Tibial artery (tissue), 4 donors: Measurements from ENCODE around the gene NRP2.

Experiments used
- DNase-seq, 2 donors: peaks; one replicate each; pipeline ENCODE4 v3.0.0-alpha.2; 2019
- H3K27ac ChIP-seq, 2 donors: fragments of 200-600 bp; sonication (generic) in 1 of 2; 1 replicate in 1 of 2; 2 replicates in 1 of 2; pipeline ENCODE4 v1.5.1; 2018 to 2019; ENCODE audit warnings: mild to moderate bottlenecking in 1 of 2
- H3K27me3 ChIP-seq, 2 donors: fragments of 200-600 bp; sonication (generic) in 1 of 2; one replicate each; pipeline versions ENCODE4 v1.5.1 to v1.6.0; 2016 to 2019
- H3K36me3 ChIP-seq, 3 donors: fragments of 200-600 bp; sonication (generic) in 2 of 3; one replicate each; pipeline ENCODE4 v1.5.1; 2016 to 2019; ENCODE audit warnings: mild to moderate bottlenecking in 2 of 3
- H3K4me1 ChIP-seq, 4 donors: fragments of 200-600 bp; sonication (generic) in 2 of 4; 1 replicate in 3 of 4; 2 replicates in 1 of 4; pipeline ENCODE4 v1.5.1; 2016 to 2019
- H3K4me3 ChIP-seq, 2 donors: fragments of 200-600 bp; sonication (generic) in 1 of 2; 1 replicate in 1 of 2; 2 replicates in 1 of 2; pipeline ENCODE4 v1.5.1; 2018 to 2019; ENCODE audit warnings: mild to moderate bottlenecking in 2 of 2
- H3K9me3 ChIP-seq, 3 donors: fragments of 200-600 bp; sonication (generic) in 1 of 3; one replicate each; pipeline ENCODE4 v1.5.1; 2016 to 2019
- CTCF ChIP-seq, 2 experiments: fragments of 200-600 bp in 1 of 2; fragments of 450-650 bp in 1 of 2; IDR thresholded peaks; one replicate each; pipeline ENCODE4 v1.5.1; 2017 to 2019; ENCODE audit warnings: antibody characterized with exemption in 2 of 2, mild to moderate bottlenecking in 1 of 2, moderate library complexity in 1 of 2
- intact Hi-C: fragments of 100-400 bp; cut with DNase I; formaldehyde crosslinking; loops from one replicate; pipeline ENCODE4 v1.15.0; 2023; ENCODE audit warnings: low total_unique reads

Gene NRP2

DNA sequence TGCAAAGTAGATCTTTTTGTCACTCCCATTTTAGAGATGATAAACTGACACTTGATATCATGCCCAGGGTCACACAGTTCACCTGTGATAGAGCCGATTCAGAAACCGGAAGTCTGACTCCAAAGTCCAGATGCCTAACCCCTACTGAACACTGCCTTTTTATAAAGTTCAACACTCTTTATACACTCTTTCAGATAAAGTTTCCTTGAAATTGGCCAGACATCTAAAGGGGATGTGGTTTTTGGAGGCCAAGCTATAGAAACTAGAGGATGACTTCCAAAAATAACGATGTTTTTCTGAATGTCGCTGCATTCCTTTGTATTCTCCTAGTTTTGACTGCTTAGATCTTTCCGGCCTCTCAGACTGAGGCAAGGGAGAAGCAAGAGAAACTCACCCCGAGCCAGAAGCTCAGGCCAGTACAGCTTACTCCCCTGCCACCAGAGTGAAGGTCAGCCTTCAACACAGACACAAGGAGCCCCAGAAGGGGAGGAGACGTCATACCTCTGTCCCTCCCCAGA, 61.8 kb downstream of the NRP2 start:
- no peak for DNase-seq
- H3K36me3 ChIP-seq: peaks cover 3 to 42% (median 37%) of the 10 kb centered on the region in 3 donors

DNA sequence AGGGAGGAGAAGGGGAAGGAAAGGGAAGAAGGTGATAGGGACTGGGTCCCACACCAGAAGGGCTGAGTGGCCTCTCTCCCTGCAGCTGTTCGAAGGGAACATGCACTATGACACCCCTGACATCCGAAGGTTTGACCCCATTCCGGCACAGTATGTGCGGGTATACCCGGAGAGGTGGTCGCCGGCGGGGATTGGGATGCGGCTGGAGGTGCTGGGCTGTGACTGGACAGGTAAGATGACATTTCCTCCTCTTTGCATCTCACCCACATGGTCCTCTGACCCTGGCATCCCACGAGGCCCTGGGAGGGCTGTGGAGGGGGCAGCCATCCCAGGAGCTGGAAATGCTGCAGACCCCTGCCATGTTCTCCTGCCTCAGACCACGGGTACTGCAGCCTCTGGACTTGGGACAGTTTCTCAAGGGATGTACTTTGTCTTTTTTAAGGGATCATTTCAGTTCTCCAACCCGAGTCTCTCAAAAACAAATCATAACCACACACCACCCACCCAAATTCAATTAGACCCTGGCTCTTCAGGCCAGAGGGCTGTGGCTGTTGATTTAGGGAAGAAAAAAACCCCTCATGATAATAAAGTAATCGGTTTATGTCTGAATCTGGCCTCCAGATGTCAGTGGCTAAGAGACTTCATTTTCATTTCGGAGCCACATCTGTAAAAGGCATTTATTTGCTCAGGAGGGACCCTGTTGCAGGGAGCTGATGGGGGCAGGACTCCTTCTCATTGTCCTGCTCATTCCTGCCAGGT, 63.5 kb downstream of the NRP2 start:
- intact Hi-C loops: no loop called here
- Histone ChIP-seq H3K4me3 (no peak overlapping the region), H3K36me3 (peaks cover 0 to 42% (median 36%) of the 10 kb centered on the region in 3 donors), H3K27ac (no peak overlapping the region), H3K4me1 (no peaks in the 10 kb centered on the region), H3K9me3 (no peaks in the 10 kb centered on the region), H3K27me3 (no peaks in the 10 kb centered on the region)
- TF ChIP-seq CTCF (IDR thresholded peaks at IDR 0.05): no peak
- DNase-seq: no peak

More for the DNA sequence above, 61.8 kb downstream of the NRP2 start:
- Histone ChIP-seq H3K27ac (no peak overlapping the region), H3K9me3 (no peaks in the 10 kb centered on the region), H3K27me3 (no peaks in the 10 kb centered on the region), H3K4me3 (no peak overlapping the region), H3K4me1 (no peaks in the 10 kb centered on the region)
- TF ChIP-seq CTCF (IDR thresholded peaks at IDR 0.05): no peak
- intact Hi-C loops: no loop called here

GRCh38 chr2:205746420-205746785, 64.1 kb downstream of the NRP2 start:
- no peak overlapping the region for H3K27ac ChIP-seq
- no peak overlapping the region for H3K4me3 ChIP-seq
- no peaks in the 10 kb centered on the region for H3K27me3 ChIP-seq
- H3K4me1 ChIP-seq: peaks cover 0 to 1% (median 0%) of the 10 kb centered on the region in 4 donors
- TF ChIP-seq CTCF (IDR thresholded peaks at IDR 0.05): no peak
- intact Hi-C loops: no loop called here
- H3K36me3 ChIP-seq: peaks cover 0 to 37% (median 31%) of the 10 kb centered on the region in 3 donors
- H3K9me3 ChIP-seq: no peaks in the 10 kb centered on the region
- no peak for DNase-seq

- H3K9me3 ChIP-seq: no peaks in the 10 kb centered on the region
- no peak for TF ChIP-seq CTCF (IDR thresholded peaks at IDR 0.05)
- peaks cover 0 to 28% (median 22%) of the 10 kb centered on the region in 3 donors for H3K36me3 ChIP-seq
- peaks cover 0 to 11% (median 3%) of the 10 kb centered on the region in 4 donors for H3K4me1 ChIP-seq
- no peak for DNase-seq
- no peak overlapping the region for H3K4me3 ChIP-seq
- intact Hi-C loops: no loop called here
- no peak overlapping the region for H3K27ac ChIP-seq
- no peaks in the 10 kb centered on the region for H3K27me3 ChIP-seq
Measured at GRCh38 chr2:205747829-205748386, 65.6 kb downstream of the NRP2 start.

- TF ChIP-seq CTCF (IDR thresholded peaks at IDR 0.05): no peak
- DNase-seq: no peak
- Histone ChIP-seq H3K4me3 (no peak overlapping the region), H3K9me3 (no peaks in the 10 kb centered on the region), H3K27ac (no peak overlapping the region), H3K4me1 (peaks cover 0 to 11% (median 3%) of the 10 kb centered on the region in 4 donors), H3K27me3 (no peaks in the 10 kb centered on the region), H3K36me3 (peaks cover 0 to 22% (median 15%) of the 10 kb centered on the region in 3 donors)
- intact Hi-C loops: no loop called here
Measured at GRCh38 chr2:205748639-205749038, 66.3 kb downstream of the NRP2 start.
